GM21576 (cell line): ENCODE data around the gene GCN1.

Source experiments
- ATAC-seq: cut with Tn5 transposase; IDR thresholded peaks from one replicate; pipeline ENCODE4 v1.9.1; 2021; ENCODE audit warnings: mild to moderate bottlenecking, moderate library complexity; ENCODE audit not compliant: unreplicated experiment

The GCN1 gene

DNA sequence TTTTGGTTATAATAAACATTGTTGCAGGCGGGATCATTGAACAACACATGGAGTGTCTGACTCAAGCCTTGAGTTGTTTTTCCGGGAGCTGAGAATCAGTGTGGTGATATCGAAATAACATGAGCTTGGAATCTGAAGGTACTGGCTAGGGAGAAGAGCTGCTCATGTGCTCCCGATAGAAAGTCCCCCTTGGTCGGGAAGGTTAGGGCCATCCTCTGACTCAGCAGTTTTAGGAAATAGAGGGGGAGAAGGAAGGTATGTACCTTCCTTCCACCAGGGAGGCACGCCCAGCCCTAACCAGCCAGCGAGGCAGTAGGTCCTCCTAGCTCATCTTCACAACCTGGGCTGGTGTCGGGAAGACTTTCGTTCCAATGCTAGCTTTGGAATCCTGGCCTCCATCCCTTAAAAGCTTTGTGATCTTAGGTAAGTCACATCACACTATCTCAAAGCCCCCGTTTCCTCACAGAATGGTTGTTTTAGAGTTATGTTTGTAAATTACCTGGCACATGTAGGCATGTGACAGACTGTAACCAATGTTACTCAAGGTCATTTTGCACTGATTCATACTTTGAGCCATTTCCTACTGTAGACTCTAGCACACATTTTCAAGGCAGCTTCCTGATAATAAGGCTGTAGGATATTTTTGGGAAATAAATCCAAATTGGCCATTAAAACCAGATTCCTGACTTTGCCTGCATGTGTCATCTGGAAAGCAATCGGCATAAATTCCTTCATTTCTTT lies 76.0 kb downstream of the GCN1 start:
- ATAC-seq: no peak

DNA sequence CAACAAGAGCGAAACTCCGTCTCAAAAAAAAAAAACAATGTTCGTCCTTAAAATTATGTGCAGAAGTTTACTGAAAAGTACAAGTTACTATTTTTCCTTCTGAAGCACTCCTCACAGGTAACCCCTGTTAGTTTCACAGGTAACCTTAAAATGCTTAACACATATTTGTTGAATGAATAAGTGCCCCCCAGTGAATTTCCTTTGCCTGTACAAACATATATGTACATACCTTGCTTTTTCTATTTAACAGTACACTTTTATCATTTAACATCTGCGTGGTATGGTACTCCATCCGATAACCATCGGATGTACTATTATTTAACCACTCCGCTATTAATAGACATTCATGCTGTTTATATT lies 76.6 kb downstream of the GCN1 start:
- no peak for ATAC-seq

DNA sequence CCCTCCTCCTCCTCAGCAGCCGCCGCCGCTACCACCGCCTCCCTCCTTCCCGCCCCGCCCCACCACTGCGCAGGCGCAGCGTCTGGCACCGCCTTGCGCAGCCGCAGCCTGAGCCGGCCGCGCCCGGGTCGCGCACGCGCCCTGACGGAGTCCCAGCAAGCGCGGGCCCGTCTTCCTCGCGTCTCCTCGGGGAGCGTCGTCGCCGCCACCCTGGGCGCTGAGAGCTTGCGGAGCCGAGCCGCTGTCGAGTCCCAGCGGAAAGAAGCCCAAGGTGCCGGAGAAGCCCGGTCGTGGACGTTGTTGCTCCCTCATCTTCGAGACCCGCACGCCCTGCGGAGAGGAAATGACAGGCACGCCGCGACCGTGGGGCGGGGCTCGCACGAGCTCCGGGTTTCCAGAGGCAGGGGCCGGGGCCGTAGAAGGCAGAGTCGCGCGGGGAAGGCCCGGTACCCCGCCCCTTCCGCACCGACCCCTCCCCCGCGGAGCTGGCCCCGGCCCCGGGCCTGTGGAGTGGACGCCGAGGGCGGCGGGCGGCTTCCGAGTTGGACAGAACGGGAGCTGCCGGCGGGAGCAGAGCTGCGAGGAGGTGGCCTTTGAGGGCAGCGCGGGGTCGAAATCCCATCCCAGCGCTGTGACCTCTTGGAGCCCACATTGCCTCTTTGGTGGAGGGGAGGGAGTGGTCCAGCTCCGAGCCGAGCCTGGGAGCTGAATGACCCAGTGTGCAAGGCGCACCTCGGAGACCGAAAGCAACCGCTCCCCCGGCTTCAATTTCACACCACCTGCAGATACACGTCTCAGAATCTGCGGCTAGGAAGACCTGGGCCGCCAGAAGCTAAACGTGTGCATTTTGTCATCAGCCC lies 77.5 kb downstream of the GCN1 start:
- ATAC-seq: peak; percentile 33

DNA sequence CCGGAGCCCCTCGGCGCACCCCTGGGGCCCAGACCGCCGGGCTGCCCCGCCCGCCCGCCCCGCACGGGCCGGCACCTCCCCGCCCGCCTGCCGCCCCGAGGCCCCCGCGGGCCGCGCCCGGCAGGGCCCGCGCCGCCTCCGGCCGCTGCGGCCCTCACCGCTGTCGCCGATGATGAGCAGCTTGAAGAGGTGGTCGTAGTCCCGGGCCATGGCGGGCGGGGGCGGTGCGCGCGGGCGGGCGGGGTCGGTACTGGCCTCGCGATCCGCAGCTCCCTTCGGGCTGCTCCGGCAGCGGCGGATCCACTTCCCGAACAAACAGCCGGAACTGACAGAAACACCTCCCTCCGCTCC lies 78.1 kb downstream of the GCN1 start, which contains the start of gene RAB35:
TSS of gene RAB35 (minus strand) at position 313 of the 351 bp plus-strand sequence. CDS start at position 210, 103 bp downstream.
- ATAC-seq: no peak

DNA sequence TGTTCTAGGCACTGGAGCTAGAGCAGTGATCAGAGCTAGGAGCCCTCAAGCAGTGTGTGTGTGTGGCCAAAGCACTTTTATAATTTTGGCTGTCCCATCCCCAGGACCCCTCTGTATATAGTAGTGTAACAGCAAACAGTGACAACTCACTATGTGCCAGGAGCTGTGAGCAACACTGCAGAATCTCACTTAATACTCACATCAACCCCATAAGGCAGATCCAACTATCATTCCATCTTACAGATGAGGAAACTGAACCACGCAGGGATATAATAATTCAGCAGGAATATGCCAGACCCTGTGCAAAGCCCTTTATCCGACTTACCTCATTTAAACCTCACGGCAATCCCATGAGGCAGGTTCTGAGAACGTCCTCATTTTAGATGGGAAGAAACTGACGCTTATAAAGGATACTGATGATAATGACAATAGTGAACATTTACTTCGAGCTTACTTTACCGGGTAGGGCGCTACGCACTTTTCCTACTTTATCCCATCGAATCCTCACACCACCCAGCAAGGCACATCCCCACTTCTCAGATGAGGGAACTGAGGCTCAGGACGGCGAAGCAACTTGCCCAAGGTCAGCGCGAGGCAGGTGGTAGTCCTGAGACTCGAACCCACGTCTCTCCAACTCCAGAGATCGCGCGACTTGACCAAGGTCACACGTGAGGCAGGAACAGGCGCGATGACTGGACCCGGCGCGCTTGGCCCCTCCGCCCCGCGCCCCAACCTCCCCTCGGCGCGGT lies 78.6 kb downstream of the GCN1 start:
- ATAC-seq: no peak

DNA sequence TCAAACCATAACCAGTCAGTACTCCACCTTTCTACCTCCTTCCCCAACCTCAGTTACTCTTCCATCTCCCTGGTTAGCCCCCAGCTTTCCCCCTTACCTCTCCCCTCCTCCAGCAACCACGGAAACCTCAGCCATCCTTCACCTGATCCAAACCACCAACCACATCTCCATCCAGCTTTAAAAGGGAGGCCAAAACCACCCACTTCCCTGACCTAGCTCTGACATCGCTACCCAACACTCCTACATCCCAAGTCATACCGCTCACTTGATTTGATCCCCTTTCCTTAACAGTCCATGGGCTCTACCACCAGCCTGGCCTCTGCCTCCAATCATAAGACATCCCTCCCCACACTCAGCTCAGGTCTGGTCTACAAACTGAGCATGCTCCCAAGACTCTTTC lies 79.4 kb downstream of the GCN1 start:
- ATAC-seq: no peak

DNA sequence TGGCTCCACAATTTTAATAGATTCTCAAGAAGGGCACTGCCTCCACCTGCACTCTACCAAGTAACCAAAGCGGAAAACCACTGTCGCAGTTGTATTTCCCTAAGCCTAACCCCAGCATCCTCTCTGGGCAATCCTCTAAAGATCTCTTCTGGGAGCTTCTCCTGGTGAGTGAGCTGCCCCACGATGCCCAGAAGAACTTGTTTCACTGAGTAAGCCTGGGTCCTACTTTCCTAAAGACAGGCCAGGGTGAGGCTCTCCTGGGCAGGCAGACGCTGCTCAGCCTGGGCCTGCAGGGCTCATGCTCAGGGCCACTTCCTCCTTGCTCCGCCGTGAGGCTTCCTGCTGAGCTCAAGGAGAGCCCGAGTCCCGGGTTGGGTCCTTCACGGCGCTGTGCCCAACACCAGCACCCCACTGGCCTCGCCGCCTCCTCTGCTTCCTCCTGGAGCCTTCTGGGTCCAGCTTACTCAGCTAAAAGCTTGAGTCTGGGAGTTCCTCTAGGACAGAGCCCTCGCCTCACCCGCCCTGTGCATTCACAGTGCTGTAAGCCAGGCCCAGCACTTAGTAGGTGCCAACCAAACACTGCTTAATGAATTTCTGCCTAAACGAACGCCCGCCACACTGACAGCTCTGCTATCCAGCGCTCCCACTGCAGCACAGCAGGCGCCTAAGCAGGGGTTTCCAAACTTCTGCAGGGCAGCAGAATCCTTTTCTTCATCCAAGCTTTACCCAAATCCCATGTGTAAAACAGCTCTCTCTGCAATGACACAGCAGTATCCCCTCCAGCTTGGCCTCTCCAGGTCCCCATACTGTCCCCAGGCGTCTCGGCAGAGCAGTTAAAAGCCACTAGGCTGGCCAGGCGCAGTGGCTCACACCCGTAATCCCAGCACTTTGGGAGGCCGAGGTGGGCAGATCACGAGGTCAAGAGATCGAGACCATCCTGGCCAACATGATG lies 83.7 kb downstream of the GCN1 start:
- peak; percentile 65 for ATAC-seq

DNA sequence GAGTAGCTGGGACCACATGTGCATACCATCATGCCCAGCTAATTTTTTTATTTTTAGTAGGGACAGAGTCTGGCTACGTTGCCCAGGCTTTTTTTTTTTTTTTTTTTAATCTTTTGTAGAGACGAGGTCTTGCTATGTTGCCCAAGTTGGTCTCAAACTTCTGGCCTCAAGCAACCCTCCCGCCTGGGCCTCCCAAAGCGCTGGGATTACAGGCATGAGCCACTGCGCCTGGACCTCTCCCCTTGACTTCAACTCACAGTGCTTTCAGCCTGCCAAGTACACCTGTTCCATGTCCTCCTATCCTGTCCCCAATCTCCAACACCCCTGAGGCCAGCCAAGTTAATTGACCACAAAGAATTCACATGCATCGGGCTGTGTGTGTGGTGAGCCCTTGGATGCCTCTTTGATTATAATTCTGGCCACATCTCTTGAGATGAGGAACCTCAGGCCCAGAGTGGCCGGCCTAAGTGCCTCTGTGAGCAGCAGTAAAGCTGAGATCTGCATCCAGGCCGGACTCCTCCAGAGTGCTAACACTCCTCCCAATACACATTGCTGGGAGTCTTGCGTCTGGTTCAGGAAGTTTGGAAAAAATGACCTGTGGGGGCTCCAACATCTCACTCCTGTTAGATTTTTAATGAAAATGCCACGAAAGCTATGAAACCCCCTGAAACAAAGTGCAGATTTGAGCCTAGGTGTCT lies 84.8 kb downstream of the GCN1 start:
- ATAC-seq: no peak

DNA sequence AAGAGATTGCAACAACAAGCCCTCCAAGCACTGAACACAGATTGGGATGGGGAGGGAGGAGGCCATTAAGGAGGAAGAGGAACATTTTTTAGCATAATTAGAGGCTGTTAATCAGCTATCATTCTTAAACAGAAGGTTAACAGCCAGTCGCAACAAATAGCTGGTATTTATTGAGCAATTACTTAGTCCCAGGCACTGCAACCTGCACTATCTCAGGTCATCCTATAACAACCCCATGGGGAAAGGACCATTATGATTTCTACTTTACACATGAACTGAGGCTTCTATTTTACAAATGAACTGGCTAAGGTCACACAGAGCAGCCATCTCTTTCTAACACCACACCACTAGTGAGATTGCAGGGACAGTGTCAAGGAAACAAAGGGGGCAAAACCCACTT lies 88.4 kb downstream of the GCN1 start:
- ATAC-seq: no peak

DNA sequence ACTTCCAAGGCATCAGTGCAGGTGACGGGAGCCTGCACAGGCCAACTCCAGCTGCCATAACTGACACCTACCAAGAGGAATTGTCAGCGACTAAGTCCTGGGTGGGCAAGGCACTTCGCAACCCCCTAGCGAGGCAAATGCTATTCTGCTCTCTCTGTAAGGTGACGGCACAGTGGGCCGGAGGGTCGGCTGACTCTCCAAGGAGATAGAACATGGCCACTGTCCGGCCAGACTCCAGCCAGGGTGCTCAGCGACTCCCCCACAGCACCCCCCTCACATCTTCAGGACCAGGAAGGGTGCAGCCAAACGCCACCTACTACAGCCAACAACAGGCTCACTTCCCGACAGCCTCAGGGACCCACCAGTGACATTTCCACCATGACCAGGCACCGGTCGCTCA lies 91.1 kb downstream of the GCN1 start:
- no peak for ATAC-seq

DNA sequence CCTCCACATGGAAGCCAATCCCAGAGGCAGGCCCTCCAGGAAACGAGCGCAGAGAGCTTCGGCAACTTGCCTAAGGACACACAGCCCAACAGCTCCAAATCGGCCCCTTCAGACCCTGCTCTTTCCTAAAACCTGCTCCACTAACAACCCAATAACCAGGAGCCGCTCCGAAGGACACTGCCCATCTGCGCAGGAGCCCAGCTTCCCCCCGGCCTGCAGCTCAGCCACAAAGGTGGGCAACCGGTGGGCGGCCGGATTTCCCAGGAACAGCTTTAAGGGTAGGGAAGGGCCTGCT lies 91.5 kb downstream of the GCN1 start:
- no peak for ATAC-seq

DNA sequence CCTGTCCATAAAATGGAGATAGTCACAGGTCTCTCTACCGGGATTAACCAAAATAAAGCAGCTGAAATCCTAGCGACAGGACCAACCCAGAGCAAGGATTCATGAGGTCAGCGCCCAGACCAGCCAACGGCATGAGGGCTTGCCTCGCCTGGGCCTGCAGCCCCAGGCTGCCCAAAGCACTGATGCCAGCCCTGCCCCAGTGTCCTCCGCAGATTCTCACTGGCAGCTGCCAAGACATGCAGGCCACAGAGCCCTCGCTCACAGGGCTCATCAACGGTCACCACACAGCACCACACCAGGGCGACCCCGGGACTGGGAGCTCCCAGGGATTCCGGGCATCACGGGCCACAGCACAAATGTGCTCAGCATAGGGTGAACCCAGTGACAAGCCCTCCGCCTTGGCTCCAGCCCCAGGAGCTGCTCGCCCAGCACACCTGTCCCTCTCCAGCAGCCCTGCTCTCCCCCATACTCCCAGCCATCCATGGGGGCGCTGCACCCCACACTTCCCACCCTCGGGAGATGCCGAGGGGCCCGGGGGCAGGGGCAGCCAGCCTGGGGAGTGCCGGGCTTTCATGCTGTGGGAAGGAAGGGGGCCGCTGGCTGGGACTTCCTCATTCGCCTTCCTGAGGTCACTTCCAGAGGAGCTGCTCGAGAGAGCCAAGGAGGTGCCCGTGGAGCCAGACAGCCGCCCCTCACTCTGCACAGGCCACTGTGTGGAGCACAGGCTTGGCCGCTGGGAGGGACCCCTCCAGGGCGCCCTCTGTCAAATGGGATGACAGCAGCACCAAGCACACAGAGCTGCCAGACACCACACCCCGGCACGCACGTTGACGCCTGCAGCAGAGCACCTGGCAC lies 92.1 kb downstream of the GCN1 start:
- ATAC-seq: no peak

DNA sequence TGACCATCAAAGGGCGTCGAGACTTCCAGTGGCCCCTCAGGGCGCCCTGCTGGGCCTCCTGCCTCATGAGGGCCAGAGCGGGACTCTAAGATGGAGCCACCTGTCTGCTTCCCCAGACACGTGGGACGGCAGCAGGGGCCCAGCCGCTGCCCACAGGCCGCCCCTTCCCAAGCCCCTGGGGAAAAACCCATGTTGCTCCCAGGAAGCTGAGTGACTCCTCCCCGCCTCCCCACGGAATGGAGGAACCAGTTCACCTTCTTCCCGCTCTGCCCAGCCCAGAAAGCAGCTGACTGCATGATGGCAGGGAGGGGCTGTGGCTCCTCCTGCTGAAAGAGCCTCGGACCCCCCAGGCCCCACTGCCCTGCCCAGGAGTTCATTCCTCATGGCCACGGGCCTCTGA lies 92.9 kb downstream of the GCN1 start:
- ATAC-seq: no peak

DNA sequence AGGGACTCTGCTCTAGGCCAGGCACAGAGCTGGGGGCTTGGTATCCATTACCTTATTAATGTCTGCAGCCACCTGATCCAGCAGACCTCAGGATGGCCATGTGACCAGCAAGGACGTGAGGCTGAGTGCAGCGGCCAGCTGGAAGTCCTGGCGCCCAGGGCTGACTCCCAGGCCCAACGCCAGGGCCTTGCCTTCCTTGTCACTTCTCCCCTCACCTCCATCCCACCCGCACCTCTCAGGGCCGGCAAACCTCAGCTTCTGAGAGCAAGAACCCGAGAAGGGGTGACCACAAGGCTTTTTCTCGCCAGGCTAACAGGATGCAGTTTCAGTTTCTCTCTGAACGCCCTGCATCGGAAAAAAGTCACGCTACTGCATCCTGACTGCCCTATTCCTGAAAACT lies 93.3 kb downstream of the GCN1 start:
- no peak for ATAC-seq

DNA sequence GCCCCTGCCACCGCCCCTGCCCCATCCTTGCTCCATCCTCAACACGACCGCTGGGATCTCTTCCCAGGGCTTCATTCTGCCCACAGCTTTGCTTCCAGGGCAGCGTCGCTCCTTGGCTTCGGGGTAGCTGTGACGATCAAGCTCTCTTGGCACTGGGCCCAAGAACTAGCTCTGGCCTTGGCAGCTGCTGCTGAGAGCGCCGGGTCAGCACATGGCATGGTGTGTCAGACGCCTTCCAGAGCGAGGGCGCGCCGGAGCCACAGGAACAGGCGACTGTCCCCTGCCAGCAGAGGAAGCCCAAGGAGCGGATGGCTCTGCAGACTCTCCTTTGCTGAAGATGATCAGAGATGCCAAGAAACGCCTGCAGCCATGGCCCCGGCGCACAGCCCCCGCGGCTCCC lies 93.9 kb downstream of the GCN1 start:
- ATAC-seq: no peak

DNA sequence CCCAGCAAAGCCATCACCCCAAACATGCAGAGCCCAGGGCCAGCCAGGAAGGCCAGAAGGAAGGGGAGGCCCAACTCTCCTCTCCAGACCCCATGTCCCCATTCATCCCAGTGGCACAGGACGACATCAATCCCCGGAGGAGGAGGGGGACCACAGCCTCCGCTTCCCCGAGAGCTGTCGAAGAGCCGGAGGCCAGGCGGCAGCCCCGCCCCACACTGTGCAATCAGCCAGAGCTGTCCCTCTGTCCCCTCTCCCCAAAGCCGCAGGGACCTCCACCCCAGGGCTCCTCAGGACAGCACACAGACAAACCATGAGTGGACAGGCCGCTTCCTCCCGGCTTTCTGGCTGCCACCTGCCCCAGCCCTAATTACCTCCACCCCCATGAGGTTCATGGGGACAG lies 94.8 kb downstream of the GCN1 start:
- no peak for ATAC-seq

DNA sequence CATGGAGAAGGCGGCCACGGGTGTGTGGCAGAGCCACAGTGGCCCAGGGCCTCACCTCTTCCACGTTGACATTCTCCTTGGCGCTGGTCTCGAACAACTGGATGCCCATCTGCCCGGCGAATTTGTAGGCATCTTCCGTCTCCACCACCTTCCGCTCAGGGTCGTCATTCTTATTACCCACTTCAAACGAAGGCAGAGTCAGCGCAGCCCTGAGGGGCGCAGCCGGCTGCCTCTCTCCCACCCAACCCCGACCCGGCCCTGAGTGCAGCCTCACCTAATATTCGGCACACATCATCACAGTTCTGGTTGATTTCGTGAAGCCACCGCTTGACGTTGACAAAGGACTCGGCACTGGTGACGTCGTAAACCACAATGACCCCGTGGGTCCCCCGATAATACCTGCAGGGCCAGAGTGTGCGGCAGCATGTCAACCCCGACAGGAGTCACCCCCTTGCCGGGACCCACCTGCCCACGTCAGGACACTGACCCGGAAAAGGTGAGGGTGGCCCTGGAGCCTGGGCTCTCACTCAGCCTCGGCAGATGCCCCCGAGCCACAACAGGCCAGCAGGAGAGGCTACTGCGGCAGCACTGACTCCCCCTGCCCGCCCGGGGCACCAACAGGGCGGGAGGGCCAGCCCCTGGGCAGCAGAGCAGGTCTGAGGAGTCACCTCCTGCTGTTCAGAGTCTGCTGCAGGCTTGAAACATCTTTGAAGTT lies 95.6 kb downstream of the GCN1 start:
- ATAC-seq: no peak

DNA sequence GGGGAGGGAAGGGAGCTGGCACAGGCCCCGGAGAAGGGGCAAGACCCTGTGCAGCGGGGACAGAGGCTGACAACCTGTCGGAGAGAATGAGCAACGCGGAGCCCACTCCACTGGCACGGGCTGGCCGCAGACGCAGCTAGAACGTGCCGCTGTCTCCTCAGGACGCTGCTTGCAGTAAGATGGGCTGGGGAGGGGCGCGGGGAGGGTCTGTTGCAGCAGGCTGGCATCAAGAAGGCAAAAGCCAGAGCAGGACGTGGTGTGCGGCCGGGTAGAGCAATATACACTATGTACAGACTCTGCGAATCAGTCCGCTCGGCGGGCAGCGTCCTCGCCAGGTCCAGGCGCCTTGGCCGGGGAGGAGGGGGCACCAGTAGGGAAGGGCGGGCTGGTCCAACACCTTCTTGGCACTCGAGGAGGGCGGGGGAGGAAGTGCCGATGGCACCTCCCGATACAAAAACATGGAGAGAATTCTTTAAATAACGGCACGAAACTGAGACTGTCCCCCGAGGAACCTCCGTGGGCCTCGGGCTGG lies 97.8 kb downstream of the GCN1 start:
- ATAC-seq: no peak
